Vagina (tissue), 2 donors: ENCODE results near the gene AFAP1L1.

Source experiments
- CTCF ChIP-seq, 3 experiments: fragments of 450-650 bp in 2 of 3; fragments of 200-600 bp in 1 of 3; sonication (generic) in 1 of 3; IDR thresholded peaks; one replicate each; pipeline ENCODE4 v1.5.1; 2017 to 2019; ENCODE audit warnings: antibody characterized with exemption in 3 of 3, mild to moderate bottlenecking in 2 of 3, moderate library complexity in 2 of 3
- POLR2A ChIP-seq, 2 donors: fragments of 450-650 bp; IDR thresholded peaks; one replicate each; pipeline ENCODE4 v1.6.1; 2017; ENCODE audit warnings: antibody characterized with exemption in 2 of 2, mild to moderate bottlenecking in 2 of 2, moderate library complexity in 2 of 2
- POLR2AphosphoS5 ChIP-seq, 2 donors: sonication (generic); formaldehyde crosslinking; IDR thresholded peaks; one replicate each; pipeline ENCODE4 v1.9.0; 2017; ENCODE audit warnings: antibody characterized with exemption in 2 of 2, mild to moderate bottlenecking in 2 of 2, low read depth in 1 of 2; ENCODE audit not compliant: insufficient read depth in 1 of 2

GRCh38 chr5:149271716-149272563 lies at the start of gene AFAP1L1:
- no peak for TF ChIP-seq CTCF (IDR thresholded peaks at IDR 0.05)
- TF ChIP-seq POLR2A (IDR thresholded peaks at IDR 0.05): no peak
- TF ChIP-seq POLR2AphosphoS5 (IDR thresholded peaks at IDR 0.05; ENCODE audit: insufficient read depth in 1 of 2, low read depth in 1 of 2): peak in 1 of 2 donors; percentile 64
